CD4-positive, alpha-beta T cell treated with Interleukin-4 for 4 hours (primary cell): Measurements from ENCODE around the gene OR5M3.

ENCODE experiments used
- DNase-seq: peaks from one replicate; pipeline ENCODE4 v3.0.0-alpha.2; 2020

Gene OR5M3

DNA sequence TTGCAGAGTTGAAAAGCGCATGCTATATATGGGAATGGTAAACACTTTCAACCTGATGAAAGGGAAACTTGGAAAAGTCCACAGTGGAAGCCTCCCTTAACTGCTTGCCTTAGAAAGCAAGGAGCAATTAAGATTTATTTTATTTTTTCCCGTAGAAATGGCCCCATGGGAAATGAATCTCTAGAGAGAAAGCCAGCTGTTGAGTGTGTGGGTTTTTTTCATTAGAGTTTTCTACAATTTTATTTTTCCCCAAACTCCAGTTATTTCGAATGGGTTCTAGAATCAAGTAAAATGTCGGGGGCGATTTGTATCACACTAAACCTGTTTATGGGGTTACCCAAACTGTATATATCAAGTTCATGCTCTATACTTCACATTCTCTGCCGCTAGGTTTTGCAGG is at the start of gene OR5M3:
Gene OR5M3 (minus strand): TSS at position 101 of the 400 bp plus-strand sequence. CDS start 2,855 bp downstream, outside the sequence.
- DNase-seq: no peak

DNA sequence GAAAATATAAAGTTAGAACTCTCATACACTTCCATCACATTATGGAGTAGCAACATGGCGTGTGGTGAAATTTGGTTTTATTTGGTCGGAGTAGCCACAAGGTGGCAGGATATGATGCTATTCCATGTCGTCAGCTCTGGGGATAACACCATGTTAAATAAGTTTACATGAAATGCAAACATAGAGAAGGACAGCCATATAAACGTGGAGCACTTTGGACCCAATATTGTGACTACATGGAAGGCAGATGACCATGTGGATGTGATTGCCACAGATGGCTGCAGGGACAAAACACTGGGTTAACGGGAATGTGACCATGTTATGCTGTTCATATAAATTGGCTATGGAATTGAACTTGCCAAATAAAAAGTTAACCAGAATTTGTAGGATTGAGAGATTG is 48.9 kb upstream of the OR5M3 start:
- DNase-seq: no peak

DNA sequence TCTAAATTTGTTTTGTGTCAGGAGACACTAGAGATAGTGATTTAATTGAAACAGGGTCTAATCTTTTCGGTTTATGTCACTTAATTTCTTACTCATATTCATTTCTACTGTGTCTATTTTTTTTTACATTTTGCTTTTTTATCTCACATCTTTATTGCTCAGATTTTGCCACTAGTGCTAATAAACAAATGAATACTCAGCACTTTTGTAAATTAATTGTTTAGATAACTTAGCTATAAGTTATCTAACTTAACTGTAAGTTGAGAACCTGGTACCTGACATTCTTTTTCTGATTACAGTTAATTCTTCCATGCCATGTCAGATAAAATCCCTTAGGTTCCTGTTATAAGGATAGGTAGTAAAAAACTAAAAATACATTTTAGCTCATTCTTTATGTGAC is 40.1 kb upstream of the OR5M3 start:
- no peak for DNase-seq

DNA sequence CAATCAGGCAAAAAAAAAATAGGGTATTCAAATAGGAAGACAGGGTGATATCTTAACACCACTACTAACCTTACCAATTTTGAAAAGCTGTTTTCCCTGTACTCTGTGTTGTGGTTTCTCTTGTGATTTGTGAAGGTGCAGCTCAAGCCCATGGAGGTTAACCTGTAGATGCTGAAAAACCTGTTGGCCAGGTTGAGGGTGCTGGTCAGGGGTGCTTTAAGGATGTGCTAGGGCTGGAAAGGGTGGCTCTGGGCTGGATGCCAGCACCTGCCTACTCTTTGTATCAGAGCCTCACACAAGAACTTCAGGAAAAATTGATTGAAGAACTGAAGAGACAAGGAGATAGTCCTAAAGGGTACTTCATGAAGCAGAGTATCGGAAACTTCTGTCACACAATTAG is 36.3 kb upstream of the OR5M3 start:
- no peak for DNase-seq

DNA sequence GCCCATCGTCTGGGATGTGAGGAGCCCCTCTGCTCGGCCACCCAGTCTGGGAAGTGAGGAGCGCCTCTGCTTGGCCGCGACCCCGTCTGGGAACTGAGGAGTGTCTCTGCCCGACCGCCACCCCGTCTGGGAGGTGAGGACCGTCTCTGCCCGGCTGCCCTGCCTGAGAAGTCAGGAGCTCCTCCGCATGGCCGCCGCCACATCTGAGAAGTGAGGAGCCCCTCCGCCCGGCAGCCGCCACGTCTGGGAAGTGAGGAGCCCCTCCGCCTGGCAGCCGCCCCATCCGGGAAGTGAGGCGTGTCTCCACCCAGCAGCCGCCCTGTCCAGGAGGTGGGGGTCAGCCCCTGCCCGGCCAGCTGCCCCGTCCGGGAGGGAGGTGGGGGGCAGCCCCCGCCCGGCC is 23.9 kb upstream of the OR5M3 start:
- no peak for DNase-seq

DNA sequence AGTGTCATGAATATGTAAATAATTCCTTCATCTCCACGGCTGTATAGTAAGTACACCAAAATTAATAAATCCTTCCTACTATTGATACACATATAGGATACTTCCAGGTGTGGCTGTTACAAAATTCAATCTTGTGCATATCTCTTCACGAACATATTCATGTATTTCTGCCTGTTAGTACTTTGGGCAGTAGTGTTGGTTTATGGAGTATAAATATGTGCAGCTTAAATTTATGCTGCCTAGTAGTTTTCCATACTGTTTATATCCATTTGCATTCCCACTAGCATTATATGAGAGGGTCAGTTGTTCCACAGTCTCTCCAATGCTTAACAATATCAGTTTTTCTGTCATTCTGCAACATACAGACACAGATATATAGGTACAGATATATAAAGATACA is 22.0 kb upstream of the OR5M3 start:
- DNase-seq: no peak

DNA sequence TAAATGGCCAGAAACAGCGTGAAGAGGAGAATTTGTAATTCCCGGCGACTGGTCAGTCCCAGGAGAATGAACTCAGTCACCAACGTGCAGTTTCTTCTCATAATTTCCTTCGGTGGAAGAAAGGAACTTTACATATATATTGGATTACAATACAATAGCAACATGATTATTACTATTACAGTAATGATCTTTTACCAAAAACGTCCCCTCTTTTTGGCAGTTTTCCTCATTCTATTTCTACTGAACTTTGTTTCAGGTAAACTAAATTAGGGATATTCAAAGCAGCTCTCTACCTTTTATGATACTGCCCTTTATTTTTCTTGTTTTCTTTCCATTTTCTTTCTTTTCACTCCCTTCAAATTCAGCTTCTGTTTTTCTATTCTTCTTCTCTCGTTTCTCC is 18.1 kb upstream of the OR5M3 start, which contains the start of gene OR5M8:
Gene OR5M8 (minus strand): TSS at position 101 of the 400 bp plus-strand sequence. CDS start 0 bp downstream, at position 101.
- no peak for DNase-seq

DNA sequence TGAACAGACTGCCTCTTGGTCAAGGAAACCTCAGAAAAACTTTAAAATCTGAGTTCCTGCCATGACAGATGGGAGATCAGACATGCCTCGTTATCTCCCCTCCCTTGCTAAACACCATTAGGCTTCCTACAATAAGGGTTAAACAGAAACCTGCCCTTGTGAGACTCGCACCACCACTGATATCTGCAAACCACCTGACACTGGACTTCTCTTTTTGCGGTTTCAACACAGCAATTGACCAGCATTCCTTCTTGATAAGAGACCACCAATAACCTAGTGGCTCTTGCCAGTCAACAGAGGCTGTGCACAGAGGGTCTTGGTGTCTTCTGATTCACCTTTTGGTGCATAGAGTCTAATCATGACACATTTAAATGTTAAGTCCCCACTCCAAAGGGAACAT is 13.6 kb upstream of the OR5M3 start:
- DNase-seq: no peak

DNA sequence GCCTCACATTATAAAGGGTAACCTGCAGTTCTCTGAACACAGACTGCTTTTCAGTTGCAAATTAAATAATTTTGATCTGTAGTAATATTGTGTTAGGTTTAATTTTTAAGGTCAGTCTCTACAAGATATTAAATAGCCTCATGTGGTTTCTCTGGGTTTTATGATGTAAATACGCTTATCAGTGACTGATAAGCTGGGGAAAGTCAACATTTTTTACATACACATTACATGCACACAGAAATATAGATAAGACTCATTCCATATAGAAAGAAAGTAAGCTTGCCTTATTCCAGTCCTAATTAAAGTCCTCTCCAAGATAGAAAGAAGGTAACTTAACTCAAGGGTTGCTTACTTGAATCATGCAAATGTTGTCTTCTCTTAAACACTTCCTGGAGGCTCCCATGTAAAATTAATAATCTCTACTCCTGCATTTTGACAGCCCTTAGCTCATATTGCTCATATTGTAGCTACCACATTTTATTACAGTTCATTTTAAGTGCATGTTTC is 1.6 kb upstream of the OR5M3 start:
- no peak for DNase-seq

DNA sequence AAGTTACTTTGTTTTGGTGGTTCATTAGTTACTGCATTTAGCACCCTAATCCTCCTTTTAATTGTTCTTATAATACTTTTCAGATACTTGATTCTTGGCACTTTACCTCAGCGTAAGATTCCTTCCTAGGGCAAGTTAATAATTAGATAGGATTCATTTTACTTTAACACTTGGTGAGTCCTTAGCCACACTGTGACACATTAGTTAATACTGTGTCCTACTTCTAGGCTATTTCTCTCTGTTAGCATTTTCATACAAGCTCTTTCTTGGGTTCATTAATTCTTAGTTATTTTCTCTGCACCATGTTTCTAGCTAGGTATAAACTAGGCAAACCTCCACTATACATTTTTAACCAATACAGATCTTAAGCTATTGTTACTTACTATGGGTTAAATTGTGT is 16.1 kb downstream of the OR5M3 start:
- no peak for DNase-seq

DNA sequence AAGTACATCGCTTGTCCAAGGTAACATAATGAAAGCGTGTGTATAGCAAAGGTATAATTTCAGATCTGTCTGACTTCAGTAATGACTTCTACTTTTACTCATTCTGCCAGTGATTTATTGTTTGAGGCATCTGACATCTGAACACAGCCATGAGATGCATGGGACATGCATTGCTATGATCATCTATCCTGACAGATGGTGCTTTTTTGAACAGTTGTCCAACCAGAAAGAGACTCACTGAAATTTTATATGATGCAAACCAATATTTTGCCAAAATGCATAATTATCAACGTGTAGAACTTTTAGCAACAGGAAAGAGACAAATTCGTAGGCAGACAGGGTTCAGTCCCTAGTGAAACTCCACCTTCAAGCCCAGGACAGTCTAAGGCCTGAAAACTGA is 19.6 kb downstream of the OR5M3 start:
- no peak for DNase-seq
